Midbrain (tissue), 1 donor: ENCODE results near the gene SKIC8.

ENCODE experiments used
- DNase-seq: peaks from one replicate; lab custom pipeline; 2025; lab: John Stamatoyannopoulos, UW

The SKIC8 gene

DNA sequence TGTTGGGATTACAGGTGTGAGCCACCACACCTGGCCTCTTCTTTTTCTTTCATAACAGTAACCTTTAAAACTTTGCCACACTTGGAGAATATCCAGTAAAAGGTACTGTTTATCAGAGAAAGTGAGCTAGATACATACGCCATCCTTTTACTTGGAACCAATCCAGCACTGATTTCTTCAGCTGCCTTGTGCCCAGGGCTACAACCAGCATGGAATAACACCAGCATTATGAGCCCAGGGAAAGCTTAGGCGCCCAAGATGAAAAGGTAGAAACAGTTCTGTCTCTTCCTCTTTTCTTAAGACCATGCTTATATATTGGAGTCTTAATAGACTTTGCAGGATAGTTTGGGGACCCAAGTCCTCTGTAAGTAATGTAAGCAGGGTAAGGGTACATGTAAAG is 8.4 kb downstream of the SKIC8 start:
- no peak for DNase-seq

DNA sequence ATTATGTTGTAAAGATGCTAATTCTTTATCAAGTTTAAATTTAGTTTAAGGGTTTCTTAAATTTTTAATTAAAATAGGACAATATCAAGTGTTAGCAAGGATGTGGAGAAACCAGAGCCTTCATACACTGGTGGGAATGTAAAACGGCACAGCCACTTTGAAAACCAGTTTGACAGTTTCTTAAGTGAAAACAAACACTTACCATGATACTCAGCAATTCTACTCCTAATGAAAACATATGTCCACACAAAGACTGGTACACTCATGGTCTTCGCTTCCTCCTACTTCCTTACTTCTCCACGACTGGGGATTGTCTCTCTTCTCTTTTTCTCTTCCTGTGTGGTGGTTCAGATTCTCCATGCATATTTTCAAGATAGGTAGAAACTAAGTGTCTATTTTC is 9.2 kb downstream of the SKIC8 start:
- DNase-seq: no peak

DNA sequence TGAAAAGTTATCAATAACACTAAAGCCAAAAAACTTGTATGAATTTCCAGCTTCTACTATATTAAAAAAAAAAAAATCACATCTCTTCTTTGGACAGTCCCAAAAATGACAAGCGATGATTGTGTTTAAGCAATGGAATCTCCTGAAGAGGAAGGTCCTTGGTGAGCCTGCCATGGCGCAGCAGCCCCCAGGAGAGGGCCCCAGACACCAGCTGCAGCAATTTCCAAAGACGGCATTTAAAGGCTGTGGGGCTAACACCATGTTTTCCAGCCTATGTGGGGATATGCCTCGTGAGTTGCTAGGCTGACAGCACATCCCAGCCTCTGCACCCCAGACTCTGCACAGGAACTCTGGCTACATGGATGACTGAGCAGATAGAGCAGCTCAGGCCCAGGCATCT is 14.7 kb downstream of the SKIC8 start:
- no peak for DNase-seq

DNA sequence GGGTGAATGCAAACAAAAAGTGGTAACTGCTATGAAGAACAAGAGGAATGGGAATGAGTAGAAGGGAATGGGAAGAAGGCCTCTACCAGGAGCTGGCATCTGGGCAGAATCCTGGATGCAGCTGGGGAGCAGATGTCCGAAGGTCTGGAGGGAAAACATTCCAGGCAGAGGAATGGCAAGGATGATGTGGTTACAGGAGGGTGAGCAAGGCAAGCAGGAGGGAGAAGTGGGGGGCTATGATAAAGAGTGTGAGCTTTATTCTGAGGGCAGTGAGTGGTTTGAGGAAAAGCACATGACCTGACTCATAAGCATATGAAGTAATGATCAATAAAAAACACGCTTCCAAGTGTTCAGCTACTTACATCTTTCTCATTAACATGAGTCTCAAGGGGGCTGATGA is 17.1 kb downstream of the SKIC8 start:
- no peak for DNase-seq

DNA sequence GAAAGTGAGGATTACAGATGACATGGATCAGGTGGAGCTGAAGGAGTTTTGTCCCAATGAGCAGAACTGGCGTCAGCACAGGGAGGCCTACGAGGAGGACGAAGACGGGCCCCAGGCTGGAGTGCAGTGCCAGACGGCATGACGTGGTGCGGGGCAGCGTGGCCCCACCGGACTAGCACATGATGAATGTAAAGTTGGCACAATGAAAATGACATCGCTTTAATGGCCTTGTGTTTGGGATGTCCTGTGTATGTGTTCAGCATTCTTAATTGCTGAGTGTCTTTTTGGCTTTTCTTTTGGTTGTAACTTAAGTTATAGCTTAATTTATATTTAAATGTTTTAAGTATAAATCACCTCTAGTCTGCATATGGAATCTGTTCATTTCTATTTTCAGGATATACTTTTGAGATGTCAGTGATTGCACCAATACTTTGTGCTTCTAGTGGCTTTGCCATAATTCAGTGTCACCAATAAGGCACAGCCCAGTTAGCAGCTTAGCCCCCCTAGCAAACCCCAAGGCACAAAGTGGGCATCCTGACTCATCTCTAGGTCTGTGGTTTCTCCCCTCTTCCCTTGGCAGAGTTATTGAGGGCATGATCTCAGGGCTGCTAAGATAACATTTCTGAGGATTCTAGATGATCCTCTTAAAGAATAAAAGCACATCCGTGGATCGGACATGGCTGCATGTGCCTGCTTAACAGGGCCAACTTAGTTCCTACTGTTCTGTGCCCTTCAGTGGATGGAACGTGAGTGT is 18.9 kb downstream of the SKIC8 start:
- DNase-seq: no peak

DNA sequence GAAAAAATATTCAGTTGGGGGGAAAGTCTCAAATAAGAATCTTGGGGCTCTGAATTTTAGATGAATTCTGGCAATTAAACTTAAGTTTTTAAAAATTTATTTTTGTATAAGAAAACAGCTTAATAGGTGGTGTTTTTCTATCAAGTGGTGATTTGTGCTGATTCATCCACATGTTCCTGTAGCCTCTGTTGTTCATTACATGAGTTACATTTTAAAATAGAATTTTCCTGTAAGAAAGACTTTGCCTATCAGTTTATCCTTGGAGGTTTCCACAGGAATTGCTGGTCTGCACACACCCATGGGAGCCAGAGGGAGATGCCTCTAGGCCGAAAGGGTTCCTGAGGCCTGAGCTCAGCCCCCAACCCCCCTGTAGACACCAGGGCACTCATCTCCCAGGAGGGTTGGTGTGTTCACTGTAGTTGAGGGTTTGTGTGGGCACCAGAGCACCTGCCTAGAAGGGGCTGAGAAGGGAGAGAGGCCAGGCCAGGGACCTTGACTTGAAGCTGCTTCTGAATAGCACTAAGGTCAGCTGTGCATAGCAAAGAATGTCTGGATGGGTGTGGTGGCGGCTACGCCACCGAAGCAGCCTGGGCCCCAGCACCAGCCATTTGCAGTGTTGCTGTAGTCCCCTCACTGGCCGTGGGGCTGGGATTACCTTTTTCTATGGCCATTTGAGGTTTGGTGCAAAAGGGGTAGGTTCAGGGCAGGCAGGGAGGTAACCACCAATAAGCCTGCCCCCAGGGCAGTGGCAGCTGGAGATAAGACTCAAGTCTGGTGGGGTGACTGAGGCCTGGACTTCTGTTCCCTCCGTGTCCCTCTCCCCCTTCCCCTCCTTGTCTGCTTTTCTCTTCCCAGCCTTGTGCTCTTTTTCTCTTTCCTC is 23.1 kb downstream of the SKIC8 start:
- no peak for DNase-seq

DNA sequence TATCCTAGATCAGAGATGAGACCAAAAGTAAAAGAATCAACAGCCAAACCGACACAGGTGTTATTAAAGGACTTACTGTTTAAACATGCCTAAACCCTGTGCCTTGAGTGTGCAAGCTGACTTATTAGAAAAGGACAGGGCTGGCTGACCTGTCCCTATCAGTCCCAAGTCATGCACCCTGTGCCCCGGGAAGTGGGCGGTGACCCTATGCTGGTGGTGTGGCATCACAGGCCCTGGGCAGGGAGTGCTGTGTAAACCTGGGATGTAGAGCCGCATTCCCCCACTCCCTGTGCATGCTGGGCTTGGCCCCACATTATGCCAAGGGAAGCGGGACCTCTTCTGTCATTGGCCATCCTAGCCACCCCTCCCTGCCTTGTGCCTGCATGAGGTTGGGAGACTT is 24.4 kb downstream of the SKIC8 start:
- no peak for DNase-seq

DNA sequence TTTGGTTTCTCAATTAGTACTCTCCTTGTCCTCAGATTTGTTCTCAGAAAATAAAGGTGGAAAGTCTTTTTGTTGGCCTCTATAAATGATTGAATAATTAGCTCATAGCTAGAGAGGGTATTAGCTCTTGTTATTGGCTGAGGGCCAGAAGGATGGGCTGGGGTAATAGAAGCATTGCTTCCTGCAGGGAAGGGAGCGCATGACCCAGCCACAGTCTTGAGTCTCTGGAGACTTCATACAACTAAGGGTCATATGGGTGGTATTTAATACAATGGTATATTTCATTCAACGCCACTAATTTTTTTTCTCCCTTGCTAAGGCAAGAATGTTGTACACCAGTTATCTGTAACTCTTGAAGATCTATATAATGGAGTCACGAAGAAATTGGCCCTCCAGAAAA is 26.6 kb downstream of the SKIC8 start:
- DNase-seq: no peak

DNA sequence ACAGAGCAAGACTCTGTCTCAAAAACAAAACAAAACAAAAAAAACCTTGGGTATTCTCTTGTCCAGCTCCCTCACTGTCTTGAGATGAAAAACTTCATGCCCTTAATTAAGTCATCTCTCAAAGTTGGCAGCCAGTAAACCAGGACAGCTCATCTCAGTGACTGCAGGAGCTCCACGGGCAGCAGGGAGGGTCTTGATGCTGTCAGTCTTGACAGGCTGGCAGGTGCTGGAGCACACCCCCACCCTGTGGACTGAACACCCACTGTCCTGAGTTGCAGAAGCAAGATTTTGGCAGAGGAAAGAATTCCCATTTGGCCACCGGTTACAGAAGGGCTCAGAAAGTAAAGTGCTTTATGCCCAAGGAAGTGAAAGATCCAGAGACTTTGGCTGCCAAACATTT is 27.1 kb downstream of the SKIC8 start:
- no peak for DNase-seq

DNA sequence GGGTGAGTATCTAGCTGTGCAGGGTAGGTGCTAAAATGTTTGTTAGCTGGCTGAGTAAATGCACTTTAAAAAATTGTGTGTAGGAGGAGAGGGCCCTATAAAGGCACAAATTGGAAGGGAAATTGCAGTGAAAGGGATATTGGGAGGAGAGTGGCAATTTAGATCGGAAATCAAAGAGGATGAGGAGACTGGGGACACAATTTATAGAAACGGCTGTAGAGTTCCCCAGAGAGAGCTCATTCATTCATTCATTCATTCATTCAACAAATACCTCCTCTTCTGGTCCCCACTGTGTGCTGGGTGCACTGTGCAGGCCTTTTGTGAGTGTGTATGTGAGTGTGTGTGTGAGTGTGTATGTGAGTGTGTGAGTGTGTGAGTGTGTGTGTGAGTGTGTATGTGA is 32.6 kb downstream of the SKIC8 start:
- no peak for DNase-seq

DNA sequence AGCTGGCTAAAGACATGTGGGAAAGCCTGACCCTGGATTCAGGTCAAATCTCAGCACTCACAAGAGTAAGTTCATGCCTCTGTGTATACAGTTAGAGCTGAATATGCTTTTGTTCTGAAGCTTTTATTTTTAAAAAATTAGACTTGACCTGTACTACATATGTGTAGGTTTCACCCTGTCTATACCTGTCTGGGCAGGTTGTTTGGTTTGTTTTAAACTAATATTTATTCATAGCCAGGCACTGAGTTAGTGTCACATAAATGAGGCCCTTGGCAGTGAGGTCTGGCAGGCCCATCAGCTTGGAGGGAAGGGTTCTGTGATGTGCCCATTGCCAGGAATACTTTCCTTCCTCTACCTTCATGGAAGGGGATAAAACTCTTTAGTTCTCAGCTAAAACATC is 33.2 kb downstream of the SKIC8 start:
- DNase-seq: no peak

DNA sequence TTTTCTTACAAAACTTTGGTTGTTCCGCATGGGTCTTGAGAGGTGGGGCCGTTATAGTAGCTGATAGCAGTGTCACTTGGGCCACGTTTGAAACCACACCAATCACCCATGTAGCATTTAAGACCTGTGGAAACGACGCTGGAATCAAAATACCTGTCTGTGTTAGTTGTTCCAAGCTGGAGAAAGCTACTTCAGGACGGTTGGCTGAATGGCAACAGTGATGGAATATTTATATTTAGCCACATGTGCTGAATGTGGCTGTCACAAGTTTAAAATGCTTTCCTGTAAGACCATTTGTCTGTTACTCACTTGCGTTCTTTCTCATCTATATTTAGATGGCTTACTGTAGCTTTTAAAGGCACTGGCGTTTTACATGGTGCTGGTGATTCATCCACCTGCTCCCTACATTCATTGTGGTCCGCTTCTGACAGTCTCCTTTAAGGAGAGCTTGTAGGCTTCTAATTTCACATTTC is 33.6 kb downstream of the SKIC8 start:
- DNase-seq: no peak

DNA sequence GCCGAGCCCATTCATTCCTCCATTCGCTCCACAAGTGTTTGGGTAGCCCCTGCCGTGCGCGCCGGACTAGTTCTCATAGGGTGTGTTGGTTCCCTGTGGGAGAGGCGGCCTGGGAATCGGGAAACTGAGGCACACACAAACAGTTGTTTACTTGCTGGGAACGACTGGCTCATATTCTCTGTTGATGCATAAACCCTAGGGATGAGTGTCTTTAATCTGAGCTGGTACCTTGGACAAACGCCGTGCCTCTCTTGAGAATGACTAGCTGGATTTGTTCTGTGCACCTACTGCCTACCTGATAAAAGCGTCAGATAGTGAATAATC is 34.3 kb downstream of the SKIC8 start:
- no peak for DNase-seq

DNA sequence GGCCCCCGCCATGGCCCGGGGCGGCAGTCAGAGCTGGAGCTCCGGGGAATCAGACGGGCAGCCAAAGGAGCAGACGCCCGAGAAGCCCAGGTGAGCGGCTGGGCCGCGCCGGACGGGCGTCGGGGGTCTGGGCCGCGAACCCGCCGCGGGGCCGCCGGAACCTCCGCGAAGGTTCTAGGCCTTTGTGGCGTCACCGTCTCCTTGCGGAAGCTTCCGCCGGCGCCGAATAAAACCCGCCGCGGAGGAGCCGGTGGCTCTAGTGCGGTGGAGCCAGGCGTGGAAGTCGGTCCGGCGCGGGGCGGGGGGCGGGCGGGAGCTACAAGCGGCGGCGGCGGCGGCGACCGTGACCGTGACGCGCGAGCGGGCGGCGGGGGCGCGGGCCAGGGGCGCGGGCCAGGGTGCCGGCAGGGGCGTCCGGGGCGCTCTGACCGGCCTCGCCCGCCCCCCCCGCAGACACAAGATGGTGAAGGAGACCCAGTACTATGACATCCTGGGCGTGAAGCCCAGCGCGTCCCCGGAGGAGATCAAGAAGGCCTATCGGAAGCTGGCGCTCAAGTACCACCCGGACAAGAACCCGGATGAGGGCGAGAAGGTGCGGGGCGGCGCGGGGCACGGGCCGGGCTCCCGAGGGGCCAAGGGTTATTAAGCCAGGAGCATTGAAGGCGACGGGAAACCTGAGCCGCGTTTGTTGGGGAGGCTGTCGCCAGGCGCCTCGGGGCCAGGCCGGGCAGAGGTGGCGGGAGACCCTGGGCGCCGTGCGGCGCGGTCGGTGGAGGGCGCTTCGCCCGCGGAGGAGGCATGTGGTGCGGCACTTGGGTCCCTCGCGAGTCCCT is 34.9 kb downstream of the SKIC8 start, which contains the start of gene DNAJA4:
Gene DNAJA4 (plus strand): TSS at position 259 of the 833 bp plus-strand sequence. CDS start 202 bp downstream, at position 461.
- peak; percentile 64 for DNase-seq

DNA sequence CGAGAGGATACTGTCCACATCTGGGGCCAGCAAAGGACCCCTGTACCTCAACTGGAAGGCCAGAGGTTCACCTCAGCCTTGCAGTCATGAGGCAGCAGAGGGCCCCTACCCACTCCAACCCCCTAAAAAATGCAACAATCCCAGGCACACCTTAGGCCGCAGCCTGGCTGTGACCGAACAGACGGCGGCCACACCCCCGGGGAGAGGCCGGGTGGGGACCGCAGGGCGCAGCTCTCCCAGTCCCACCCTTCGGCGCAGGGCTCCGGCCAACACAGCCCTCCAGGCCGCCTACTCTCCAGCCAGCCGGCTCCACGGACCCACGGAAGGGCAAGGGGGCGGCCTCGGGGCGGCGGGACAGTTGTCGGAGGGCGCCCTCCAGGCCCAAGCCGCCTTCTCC is 35.5 kb downstream of the SKIC8 start:
- DNase-seq: no peak

DNA sequence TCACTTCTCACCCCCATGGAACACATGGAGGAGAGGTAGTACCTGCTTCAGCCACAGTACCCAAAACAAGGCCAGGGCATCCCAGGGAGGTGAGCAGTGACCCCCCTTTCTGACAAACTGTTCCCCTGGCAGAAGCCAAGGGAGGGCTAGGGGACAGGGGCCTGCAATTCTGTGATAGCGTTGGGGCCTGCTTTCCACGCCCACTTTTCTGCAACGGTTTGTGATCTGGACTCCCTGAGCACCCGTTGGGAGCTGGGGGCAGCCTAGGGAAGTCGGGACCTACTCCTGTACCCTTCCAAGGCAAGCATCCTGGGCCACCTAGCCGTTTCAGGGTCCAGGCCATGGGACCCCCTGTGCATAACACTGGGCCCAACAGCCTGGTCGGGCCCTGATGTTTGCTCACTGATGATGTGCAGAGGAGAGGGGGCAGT is 36.0 kb downstream of the SKIC8 start:
- no peak for DNase-seq

DNA sequence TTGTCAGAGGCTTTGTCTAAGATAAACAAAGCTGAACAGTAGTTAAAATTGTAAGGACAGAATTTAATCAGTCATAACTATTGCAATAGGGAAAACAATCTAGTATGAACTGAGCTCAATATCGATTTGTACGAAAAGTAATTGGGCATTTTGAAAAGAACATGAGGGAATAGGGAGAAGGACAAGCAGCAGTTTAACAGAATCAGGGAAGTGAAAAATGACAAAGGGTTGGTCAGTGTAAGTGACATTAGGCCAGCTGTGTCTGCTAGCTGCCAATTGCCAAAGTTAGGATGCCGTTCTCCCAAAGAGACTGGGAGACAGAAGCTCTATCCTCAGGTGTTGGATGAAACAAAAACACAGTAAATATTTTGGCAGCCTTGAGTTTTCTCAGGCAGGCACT is 38.3 kb downstream of the SKIC8 start:
- DNase-seq: no peak

DNA sequence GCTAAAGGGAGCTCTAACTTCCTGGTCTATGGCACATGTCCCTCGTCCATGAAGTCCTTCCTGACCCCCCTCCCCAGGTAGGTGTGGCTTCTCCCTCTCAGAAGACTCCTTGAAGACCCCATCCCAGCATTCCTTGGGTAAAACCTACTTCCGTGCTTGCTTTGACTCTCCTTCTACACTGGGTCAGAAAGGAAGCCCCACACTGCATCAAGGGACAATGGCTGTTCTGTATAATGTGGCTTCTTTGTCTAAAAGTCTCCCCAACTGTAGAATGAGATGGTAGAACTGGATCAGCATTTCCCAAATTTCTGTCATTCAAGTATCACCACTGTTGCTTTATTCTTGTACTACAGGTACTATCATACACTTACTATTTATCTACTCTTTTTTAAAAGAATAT is 38.9 kb downstream of the SKIC8 start:
- DNase-seq: no peak

DNA sequence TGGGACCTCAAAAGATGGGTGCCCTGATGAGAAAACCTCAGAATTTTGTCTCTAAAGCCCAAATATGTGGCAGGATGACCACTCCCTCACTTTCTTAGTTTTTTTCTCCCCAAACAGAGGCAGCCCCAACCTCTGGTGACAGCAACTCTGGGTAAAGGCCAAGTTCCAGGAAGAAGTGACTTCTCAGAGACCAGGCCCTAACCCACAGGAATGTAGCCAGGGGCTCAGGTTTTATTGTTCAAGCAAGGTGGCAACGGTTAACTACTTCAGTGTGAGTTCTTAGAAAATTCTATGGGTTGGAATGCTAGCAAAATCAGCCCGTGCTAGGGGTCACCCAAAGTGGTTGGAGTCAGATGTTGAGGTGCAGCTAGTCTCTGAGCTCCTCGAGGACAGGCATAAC is 40.2 kb downstream of the SKIC8 start:
- no peak for DNase-seq

DNA sequence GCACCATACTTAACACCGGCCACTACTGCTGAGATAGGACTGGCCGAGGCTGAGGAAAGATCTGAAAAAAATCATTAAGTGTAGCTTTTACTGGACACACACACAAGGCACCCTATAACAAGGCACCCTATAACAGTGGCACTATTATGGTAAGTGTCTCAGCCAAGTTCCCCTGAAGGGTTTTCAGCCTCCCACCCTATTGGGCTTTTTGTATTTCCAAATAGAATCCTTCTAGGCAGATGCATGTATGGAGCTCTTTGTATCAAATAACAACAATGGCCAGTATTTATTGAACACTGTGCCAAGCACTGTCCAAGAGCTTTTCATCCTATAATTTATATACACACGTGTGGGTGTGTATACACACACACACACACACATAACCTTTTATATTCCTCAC is 41.7 kb downstream of the SKIC8 start:
- DNase-seq: peak; percentile 71

DNA sequence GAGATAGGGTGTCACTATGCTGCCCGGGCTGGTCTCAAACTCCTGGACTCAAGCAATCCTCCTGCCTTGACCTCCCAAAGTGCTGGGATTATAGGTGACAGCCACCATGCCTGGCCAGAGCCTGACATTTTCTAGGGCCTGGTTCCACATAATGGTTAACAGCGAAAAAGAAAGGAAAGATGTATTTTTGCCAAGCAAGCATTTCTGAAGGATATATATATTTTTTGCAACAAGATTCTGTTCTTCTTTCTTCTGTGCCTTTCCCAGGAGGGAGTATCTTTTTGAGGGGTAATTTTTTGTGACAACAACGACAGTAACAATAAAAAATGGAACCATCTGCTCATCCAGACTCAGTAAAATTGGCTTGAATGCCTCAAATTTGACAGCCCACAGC is 43.4 kb downstream of the SKIC8 start:
- no peak for DNase-seq

DNA sequence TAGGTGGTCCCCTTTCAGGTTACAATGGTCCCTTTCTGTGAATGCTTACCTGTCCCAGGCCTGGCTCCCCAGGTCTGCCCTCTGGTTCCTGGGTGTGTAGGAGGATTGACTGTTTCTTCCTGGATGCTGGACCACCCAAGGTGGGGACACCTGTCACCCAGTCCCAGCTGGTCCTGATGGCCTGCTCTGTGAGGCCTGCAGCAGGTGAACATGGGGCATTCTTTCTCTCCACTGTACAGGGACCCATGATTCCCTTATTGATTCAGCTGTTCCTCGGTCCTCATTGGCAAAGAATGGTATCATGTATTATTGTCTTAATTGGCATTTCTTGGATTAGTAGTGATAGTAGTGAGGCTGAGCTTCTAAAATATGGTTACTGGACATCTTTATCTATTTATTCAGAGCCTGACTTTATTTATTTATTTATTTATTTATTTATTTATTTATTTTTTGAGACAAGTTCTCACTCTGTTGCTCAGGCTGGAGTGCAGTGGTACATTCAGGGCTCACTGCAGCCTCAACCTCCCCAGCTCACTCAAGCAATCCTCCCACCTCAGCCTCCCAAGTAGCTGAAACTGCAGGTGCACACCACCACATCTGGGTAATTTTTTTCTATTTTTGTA is 43.9 kb downstream of the SKIC8 start:
- DNase-seq: no peak
